GOT3 (cell line): ENCODE results near the gene NLRP10.

Experiments
- DNase-seq: peaks from one replicate; lab custom pipeline; 2025; ENCODE audit warnings: mixed read lengths; lab: John Stamatoyannopoulos, UW

Gene NLRP10

GRCh38 chr11:7973011-7973410, 7.8 kb upstream of the NLRP10 start:
- DNase-seq, result no peak

- DNase-seq, result no peak
Observed at GRCh38 chr11:7971846-7972245, 6.6 kb upstream of the NLRP10 start.

- DNase-seq, result no peak
Observed at GRCh38 chr11:7969756-7970646, 4.8 kb upstream of the NLRP10 start.

GRCh38 chr11:7968686-7969085, 3.4 kb upstream of the NLRP10 start:
- DNase-seq, result no peak

GRCh38 chr11:7967826-7968225, 2.6 kb upstream of the NLRP10 start:
- DNase-seq, result no peak

GRCh38 chr11:7967097-7967496, 1.9 kb upstream of the NLRP10 start:
- DNase-seq, result no peak

GRCh38 chr11:7964873-7965272, 374 bp downstream of the NLRP10 start:
- DNase-seq, result no peak

GRCh38 chr11:7964261-7964660, 986 bp downstream of the NLRP10 start:
- no peak for DNase-seq

GRCh38 chr11:7955191-7955590, 10.1 kb downstream of the NLRP10 start:
- DNase-seq, result no peak

- DNase-seq, result no peak
Observed at GRCh38 chr11:7949934-7950333, 15.3 kb downstream of the NLRP10 start.

GRCh38 chr11:7944123-7944522, 21.1 kb downstream of the NLRP10 start:
- DNase-seq, result no peak

GRCh38 chr11:7941608-7942007, 23.6 kb downstream of the NLRP10 start, which contains the start of gene OR10A3:
OR10A3 (minus strand) TSS chr11:7941708; CDS start chr11:7939520, 2,188 bp downstream.
- DNase-seq, result no peak

- no peak for DNase-seq
Observed at GRCh38 chr11:7941146-7941545, 24.1 kb downstream of the NLRP10 start.

GRCh38 chr11:7936615-7937014, 28.6 kb downstream of the NLRP10 start:
- no peak for DNase-seq

- DNase-seq, result no peak
Observed at GRCh38 chr11:7931168-7931567, 34.1 kb downstream of the NLRP10 start, which contains the start of gene OR10A6. OR10A6 (minus strand) TSS chr11:7931268; CDS start chr11:7928662, 2,606 bp downstream.

GRCh38 chr11:7927635-7928034, 37.6 kb downstream of the NLRP10 start:
- no peak for DNase-seq

GRCh38 chr11:7924536-7924935, 40.7 kb downstream of the NLRP10 start:
- DNase-seq, result no peak

- DNase-seq, result no peak
Observed at GRCh38 chr11:7918141-7918540, 47.1 kb downstream of the NLRP10 start.
